OCI-LY7 (cell line): ENCODE results near the gene NES.

ENCODE experiments used
- CTCF ChIP-seq: fragments of 200-600 bp; sonication (generic); conservative IDR thresholded peaks from 2 replicates; pipeline ENCODE4 v1.5.1; 2014; ENCODE audit warnings: mild to moderate bottlenecking, antibody characterized with exemption, low read length, moderate library complexity, mixed read lengths
- EZH2phosphoT487 ChIP-seq: fragments of 200-600 bp; sonication (generic); IDR thresholded peaks from 2 replicates; pipeline ENCODE4 v1.6.1; 2018; ENCODE audit warnings: low read depth, borderline replicate concordance, mild to moderate bottlenecking, mixed run types, antibody characterized with exemption, low read length, moderate library complexity, mixed read lengths

- no peak for TF ChIP-seq CTCF
- no peak for TF ChIP-seq EZH2phosphoT487
Observed at GRCh38 chr1:156643049-156643777, 34.0 kb downstream of the NES start.
